SK-N-SH (cell line): ENCODE measurements around the gene GPR107. TPM values are rescaled to one million over a fixed set of nuclear protein-coding genes. Genes with fewer than 3 reads are reported as not detected.

ENCODE experiments used
- CTCF ChIA-PET: fragments of 300-600, 350-600 bp; formaldehyde crosslinking; extraction: SDS; loops from one replicate; lab custom pipeline; 2021; lab: Yijun Ruan, JAX
- POLR2A ChIA-PET: fragments of 350-600 bp; sonication (Branson Sonifier 250); formaldehyde crosslinking; extraction: SDS; loops from one replicate; lab custom pipeline; 2020; ENCODE audit warnings: antibody characterized with exemption, inconsistent platforms; lab: Yijun Ruan, JAX
- DNase-seq: peaks from one replicate; pipeline ENCODE4 v3.0.0; 2012
- H2AFZ ChIP-seq: fragments of 200-600 bp; sonication (generic); 2 replicates; pipeline ENCODE4 v1.8.1; 2016; ENCODE audit warnings: antibody characterized with exemption, mild to moderate bottlenecking, low read depth
- H3F3A ChIP-seq: fragments of 200-600 bp; sonication (generic); replicated peaks from 2 replicates; pipeline ENCODE3; 2016; ENCODE audit warnings: antibody characterized with exemption, mild to moderate bottlenecking; ENCODE audit not compliant: insufficient read depth
- H3K27ac ChIP-seq, 2 experiments: fragments of 200-500 bp in 1 of 2; fragments of 200-600 bp in 1 of 2; sonication (Bioruptor generic) in 1 of 2; sonication (generic), shearing (Covaris generic) in 1 of 2; 2 replicates each; pipeline versions ENCODE4 v1.5.1 to v1.6.1; 2014 to 2016; ENCODE audit warnings: low read depth in 2 of 2, inconsistent platforms in 1 of 2, low read length in 1 of 2, mild to moderate bottlenecking in 1 of 2, mixed read lengths in 1 of 2
- H3K27me3 ChIP-seq: fragments of 200-600 bp; sonication (generic), shearing (Covaris generic); 2 replicates; pipeline ENCODE4 v1.6.1; 2016; ENCODE audit warnings: mixed run types; ENCODE audit not compliant: insufficient read depth
- H3K36me3 ChIP-seq, 2 experiments: fragments of 200-500 bp in 1 of 2; fragments of 200-600 bp in 1 of 2; sonication (Bioruptor generic) in 1 of 2; sonication (generic) in 1 of 2; replicated peaks in 1 of 2; 2 replicates each; pipeline versions ENCODE3 to v1.5.1; 2014 to 2016; ENCODE audit warnings: low read length in 1 of 2, mild to moderate bottlenecking in 1 of 2; ENCODE audit not compliant: insufficient read depth in 2 of 2, control insufficient read depth in 1 of 2
- H3K4me1 ChIP-seq, 2 experiments: fragments of 200-500 bp in 1 of 2; fragments of 200-600 bp in 1 of 2; sonication (Bioruptor generic) in 1 of 2; sonication (generic), shearing (Covaris generic) in 1 of 2; 2 replicates each; pipeline versions ENCODE4 v1.5.1 to v1.6.1; 2014 to 2016; ENCODE audit warnings: low read depth in 1 of 2, low read length in 1 of 2, mixed run types in 1 of 2; ENCODE audit not compliant: insufficient read depth in 2 of 2, control insufficient read depth in 1 of 2
- H3K4me2 ChIP-seq: fragments of 200-600 bp; sonication (generic), shearing (Covaris generic); 2 replicates; pipeline ENCODE4 v1.6.1; 2017; ENCODE audit warnings: mixed run types
- H3K4me3 ChIP-seq, 2 experiments: fragments of 200-500 bp in 1 of 2; fragments of 200-600 bp in 1 of 2; sonication (Bioruptor generic) in 1 of 2; sonication (generic), shearing (Covaris generic) in 1 of 2; 2 replicates each; pipeline versions ENCODE4 v1.5.1 to v1.8.1; 2014 to 2016; ENCODE audit warnings: low read depth in 2 of 2, inconsistent platforms in 1 of 2, low read length in 1 of 2, mild to moderate bottlenecking in 1 of 2, mixed read lengths in 1 of 2, moderate library complexity in 1 of 2
- H3K79me2 ChIP-seq: fragments of 200-600 bp; sonication (generic); 2 replicates; pipeline ENCODE4 v1.8.1; 2017; ENCODE audit warnings: mild to moderate bottlenecking; ENCODE audit not compliant: insufficient read depth
- H3K9ac ChIP-seq: fragments of 200-600 bp; sonication (generic); 2 replicates; pipeline ENCODE4 v1.6.1; 2017; ENCODE audit warnings: mixed run types
- H3K9me2 ChIP-seq: fragments of 200-600 bp; sonication (generic); 2 replicates; pipeline ENCODE4 v1.6.1; 2017; ENCODE audit warnings: mixed run types
- H3K9me3 ChIP-seq: fragments of 200-600 bp; sonication (generic); 2 replicates; pipeline ENCODE4 v1.6.1; 2017; ENCODE audit warnings: mixed run types, mild to moderate bottlenecking, moderate library complexity
- H4K20me1 ChIP-seq: fragments of 200-600 bp; sonication (generic); 2 replicates; pipeline ENCODE4 v1.6.1; 2017; ENCODE audit warnings: mild to moderate bottlenecking, mixed run types; ENCODE audit not compliant: insufficient read depth
- CHD2 ChIP-seq: fragments of 150-350 bp; IDR thresholded peaks from 2 replicates; pipeline ENCODE4 v1.6.1; 2018; ENCODE audit warnings: low read length; ENCODE audit not compliant: partially characterized antibody
- GATA2 ChIP-seq: sonication (generic); formaldehyde crosslinking; IDR thresholded peaks from 2 replicates; pipeline ENCODE4 v1.5.0; 2020; ENCODE audit warnings: mild to moderate bottlenecking, missing genetic modification reagents
- JUND ChIP-seq: IDR thresholded peaks from 2 replicates; pipeline ENCODE4 v1.4.0; 2012
- NRF1 ChIP-seq: IDR thresholded peaks from 2 replicates; pipeline ENCODE4 v1.6.1; 2012; ENCODE audit warnings: low read depth, mild to moderate bottlenecking, low read length
- RAD21 ChIP-seq: IDR thresholded peaks from 2 replicates; pipeline ENCODE4 v1.6.1; 2012; ENCODE audit warnings: mild to moderate bottlenecking, low read length
- RXRA ChIP-seq: IDR thresholded peaks from 2 replicates; pipeline ENCODE4 v1.4.0; 2012; ENCODE audit warnings: low read depth, mild to moderate bottlenecking, borderline replicate concordance
- SIN3A ChIP-seq: IDR thresholded peaks from 2 replicates; pipeline ENCODE4 v1.6.1; 2012; ENCODE audit warnings: low read depth, mild to moderate bottlenecking, low read length, moderate library complexity, borderline replicate concordance
- SMC3 ChIP-seq: IDR thresholded peaks from 2 replicates; pipeline ENCODE4 v1.6.1; 2012; ENCODE audit warnings: low read depth, low read length, improper control_type of control experiment
- TAF1 ChIP-seq: IDR thresholded peaks from 2 replicates; pipeline ENCODE4 v1.6.1; 2012; ENCODE audit warnings: low read depth, mild to moderate bottlenecking, low read length, moderate library complexity, borderline replicate concordance
- USF1 ChIP-seq: IDR thresholded peaks from 2 replicates; pipeline ENCODE4 v1.4.0; 2012; ENCODE audit warnings: low read depth, borderline replicate concordance
- YY1 ChIP-seq: IDR thresholded peaks from 2 replicates; pipeline ENCODE4 v1.4.0; 2012; ENCODE audit warnings: low read depth, mild to moderate bottlenecking
- WGBS: methylation state at CpG from one replicate; pipeline ENCODE4 v1.1.6; 2017; ENCODE audit warnings: low lambda C conversion rate; 5-methylcytosine and 5-hydroxymethylcytosine counted together
- polyA plus RNA-seq, 3 experiments: library from polyadenylated mRNA; depleted of rRNA; stranded (reverse); fragments of >200 nt; gene quantifications; 2 replicates each; pipeline ENCODE4 v1.2.3, GENCODE V29; 2012
- TF ChIP-seq, protein P1 (sequence below): fragments of 200-600 bp; sonication (generic); IDR thresholded peaks from 2 replicates; pipeline ENCODE4 v1.6.1; 2017; ENCODE audit warnings: antibody characterized with exemption, mild to moderate bottlenecking, moderate library complexity
- TF ChIP-seq, protein P2 (sequence below): IDR thresholded peaks from 2 replicates; pipeline ENCODE4 v1.6.1; 2012; ENCODE audit warnings: mild to moderate bottlenecking, low read depth, low read length, moderate library complexity
- TF ChIP-seq, protein P3 (sequence below): IDR thresholded peaks from 2 replicates; pipeline ENCODE4 v1.4.0; 2012; ENCODE audit warnings: low read depth

Gene GPR107
- polyA plus RNA-seq, 1 of the 3 experiments (the other 2 are of a cell fraction) = 23.0 TPM

DNA sequence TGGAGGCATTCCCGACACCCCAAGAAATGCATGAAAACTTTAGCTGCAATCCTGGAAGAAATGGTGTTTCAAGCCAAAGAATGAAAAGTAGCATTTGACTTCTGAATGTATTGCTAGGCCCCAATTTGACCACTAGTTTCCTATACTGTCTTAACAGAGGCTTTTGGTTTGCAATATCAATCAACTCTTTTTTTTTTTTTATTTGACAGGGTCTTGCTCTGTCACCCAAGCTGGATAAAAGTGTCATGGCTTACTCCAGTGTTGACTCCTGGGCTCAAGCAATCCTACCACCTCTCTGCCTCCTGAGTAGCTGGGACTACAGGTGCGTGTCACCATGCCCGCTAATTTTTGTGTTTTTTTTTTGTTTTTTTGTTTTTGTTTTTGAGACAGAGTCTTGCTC, 3.2 kb upstream of the GPR107 start:
- ChIA-PET CTCF (interaction anchor here (1.2 kb wide), 1 partner anchor 8 kb away, joined by 3 read pairs; no protein-coding TSS in a partner anchor), POLR2A (interaction anchor here (0.6 kb wide), 1 partner anchor 44 kb away, joined by 6 read pairs; no protein-coding TSS in a partner anchor)
- Histone ChIP-seq H3K4me3 (no peak overlapping the region), H3K4me1 (peaks cover 10 to 16% of the 10 kb centered on the region in 2 experiments; a peak in 3 of 4 replicates), H3K79me2 (peaks cover 44% of the 10 kb centered on the region), H3K9me3 (no peaks in the 10 kb centered on the region), H3K4me2 (no peak overlapping the region), H3K27me3 (no peaks in the 10 kb centered on the region), H3K9me2 (no peaks in the 10 kb centered on the region), H3K27ac (no peak overlapping the region), H3K36me3 (no peaks in the 10 kb centered on the region), H3F3A (peaks cover 31% of the 10 kb centered on the region), H4K20me1 (no peaks in the 10 kb centered on the region), H3K9ac (no peak overlapping the region), H2AFZ (no peak overlapping the region)
- DNase-seq = no peak
- 97% methylated on average over 3 of the region's 3 CpGs for WGBS
- TF ChIP-seq TAF1 = no peak
- no peak for TF ChIP-seq RXRA
- TF ChIP-seq RAD21 = no peak
- TF ChIP-seq YY1 = no peak
- TF ChIP-seq NRF1 = no peak
- no peak for TF ChIP-seq JUND
- TF ChIP-seq, protein P1, sequence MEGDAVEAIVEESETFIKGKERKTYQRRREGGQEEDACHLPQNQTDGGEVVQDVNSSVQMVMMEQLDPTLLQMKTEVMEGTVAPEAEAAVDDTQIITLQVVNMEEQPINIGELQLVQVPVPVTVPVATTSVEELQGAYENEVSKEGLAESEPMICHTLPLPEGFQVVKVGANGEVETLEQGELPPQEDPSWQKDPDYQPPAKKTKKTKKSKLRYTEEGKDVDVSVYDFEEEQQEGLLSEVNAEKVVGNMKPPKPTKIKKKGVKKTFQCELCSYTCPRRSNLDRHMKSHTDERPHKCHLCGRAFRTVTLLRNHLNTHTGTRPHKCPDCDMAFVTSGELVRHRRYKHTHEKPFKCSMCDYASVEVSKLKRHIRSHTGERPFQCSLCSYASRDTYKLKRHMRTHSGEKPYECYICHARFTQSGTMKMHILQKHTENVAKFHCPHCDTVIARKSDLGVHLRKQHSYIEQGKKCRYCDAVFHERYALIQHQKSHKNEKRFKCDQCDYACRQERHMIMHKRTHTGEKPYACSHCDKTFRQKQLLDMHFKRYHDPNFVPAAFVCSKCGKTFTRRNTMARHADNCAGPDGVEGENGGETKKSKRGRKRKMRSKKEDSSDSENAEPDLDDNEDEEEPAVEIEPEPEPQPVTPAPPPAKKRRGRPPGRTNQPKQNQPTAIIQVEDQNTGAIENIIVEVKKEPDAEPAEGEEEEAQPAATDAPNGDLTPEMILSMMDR = no peak

GRCh38 chr9:130051855-130052254, 1.9 kb upstream of the GPR107 start:
- Histone ChIP-seq H3K36me3 (no peaks in the 10 kb centered on the region), H3K79me2 (peaks cover 57% of the 10 kb centered on the region), H3K9me2 (no peaks in the 10 kb centered on the region), H3K27me3 (no peaks in the 10 kb centered on the region), H2AFZ (no peak overlapping the region), H3K27ac (no peak overlapping the region), H3K9me3 (no peaks in the 10 kb centered on the region), H3K4me3 (no peak overlapping the region), H4K20me1 (no peaks in the 10 kb centered on the region), H3K4me2 (peak overlapping the region; percentile 98), H3K4me1 (peaks cover 10 to 16% of the 10 kb centered on the region in 2 experiments; a peak in 2 of 4 replicates), H3K9ac (no peak overlapping the region), H3F3A (peaks cover 28% of the 10 kb centered on the region)
- TF ChIP-seq GATA2 (no peak), SIN3A (no peak), USF1 (no peak), NRF1 (no peak), JUND (no peak), SMC3 (no peak), CHD2 (no peak)
- TF ChIP-seq, protein P2, sequence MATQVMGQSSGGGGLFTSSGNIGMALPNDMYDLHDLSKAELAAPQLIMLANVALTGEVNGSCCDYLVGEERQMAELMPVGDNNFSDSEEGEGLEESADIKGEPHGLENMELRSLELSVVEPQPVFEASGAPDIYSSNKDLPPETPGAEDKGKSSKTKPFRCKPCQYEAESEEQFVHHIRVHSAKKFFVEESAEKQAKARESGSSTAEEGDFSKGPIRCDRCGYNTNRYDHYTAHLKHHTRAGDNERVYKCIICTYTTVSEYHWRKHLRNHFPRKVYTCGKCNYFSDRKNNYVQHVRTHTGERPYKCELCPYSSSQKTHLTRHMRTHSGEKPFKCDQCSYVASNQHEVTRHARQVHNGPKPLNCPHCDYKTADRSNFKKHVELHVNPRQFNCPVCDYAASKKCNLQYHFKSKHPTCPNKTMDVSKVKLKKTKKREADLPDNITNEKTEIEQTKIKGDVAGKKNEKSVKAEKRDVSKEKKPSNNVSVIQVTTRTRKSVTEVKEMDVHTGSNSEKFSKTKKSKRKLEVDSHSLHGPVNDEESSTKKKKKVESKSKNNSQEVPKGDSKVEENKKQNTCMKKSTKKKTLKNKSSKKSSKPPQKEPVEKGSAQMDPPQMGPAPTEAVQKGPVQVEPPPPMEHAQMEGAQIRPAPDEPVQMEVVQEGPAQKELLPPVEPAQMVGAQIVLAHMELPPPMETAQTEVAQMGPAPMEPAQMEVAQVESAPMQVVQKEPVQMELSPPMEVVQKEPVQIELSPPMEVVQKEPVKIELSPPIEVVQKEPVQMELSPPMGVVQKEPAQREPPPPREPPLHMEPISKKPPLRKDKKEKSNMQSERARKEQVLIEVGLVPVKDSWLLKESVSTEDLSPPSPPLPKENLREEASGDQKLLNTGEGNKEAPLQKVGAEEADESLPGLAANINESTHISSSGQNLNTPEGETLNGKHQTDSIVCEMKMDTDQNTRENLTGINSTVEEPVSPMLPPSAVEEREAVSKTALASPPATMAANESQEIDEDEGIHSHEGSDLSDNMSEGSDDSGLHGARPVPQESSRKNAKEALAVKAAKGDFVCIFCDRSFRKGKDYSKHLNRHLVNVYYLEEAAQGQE = no peak
- TF ChIP-seq, protein P3, sequence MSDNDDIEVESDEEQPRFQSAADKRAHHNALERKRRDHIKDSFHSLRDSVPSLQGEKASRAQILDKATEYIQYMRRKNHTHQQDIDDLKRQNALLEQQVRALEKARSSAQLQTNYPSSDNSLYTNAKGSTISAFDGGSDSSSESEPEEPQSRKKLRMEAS = no peak
- POLR2A ChIA-PET = interaction anchor here (0.6 kb wide), 2 partner anchors 102 to 355 kb away, joined by 3 to 4 read pairs; no protein-coding TSS in a partner anchor
- CTCF ChIA-PET = interaction anchor here (0.6 to 1.1 kb wide), 3 partner anchors 9 to 60 kb away, joined by 3 read pairs; partner anchors contain the start of gene FNBP1
- DNase-seq = no peak
